Testis (tissue), 2 donors: ENCODE data around the gene TMEM40.

ENCODE experiments used
- CTCF ChIP-seq, 3 experiments: fragments of 450-650 bp in 2 of 3; fragments of 200-600 bp in 1 of 3; sonication (generic) in 1 of 3; IDR thresholded peaks; one replicate each; pipeline ENCODE4 v1.5.1; 2016 to 2019; ENCODE audit warnings: antibody characterized with exemption in 3 of 3, mild to moderate bottlenecking in 2 of 3, moderate library complexity in 1 of 3
- POLR2A ChIP-seq: fragments of 450-650 bp; IDR thresholded peaks from one replicate; pipeline ENCODE4 v1.6.1; 2017; ENCODE audit warnings: antibody characterized with exemption, mild to moderate bottlenecking, moderate library complexity

GRCh38 chr3:12714278-12714677, 44.8 kb downstream of the TMEM40 start:
- TF ChIP-seq CTCF (IDR thresholded peaks at IDR 0.05) (no peak), POLR2A (no peak)
